GM12874 (cell line): ENCODE results near the gene GRID1.

Source experiments
- TF ChIP-seq, protein P1 (sequence below): IDR thresholded peaks from 2 replicates; pipeline ENCODE4 v1.5.1; 2011; ENCODE audit warnings: low read depth, mild to moderate bottlenecking, control low read depth, low read length, moderate library complexity; ENCODE audit not compliant: insufficient read depth

GRID1 gene

GRCh38 chr10:86247588-86247987 is 119.0 kb downstream of the GRID1 start:
- TF ChIP-seq, protein P1, sequence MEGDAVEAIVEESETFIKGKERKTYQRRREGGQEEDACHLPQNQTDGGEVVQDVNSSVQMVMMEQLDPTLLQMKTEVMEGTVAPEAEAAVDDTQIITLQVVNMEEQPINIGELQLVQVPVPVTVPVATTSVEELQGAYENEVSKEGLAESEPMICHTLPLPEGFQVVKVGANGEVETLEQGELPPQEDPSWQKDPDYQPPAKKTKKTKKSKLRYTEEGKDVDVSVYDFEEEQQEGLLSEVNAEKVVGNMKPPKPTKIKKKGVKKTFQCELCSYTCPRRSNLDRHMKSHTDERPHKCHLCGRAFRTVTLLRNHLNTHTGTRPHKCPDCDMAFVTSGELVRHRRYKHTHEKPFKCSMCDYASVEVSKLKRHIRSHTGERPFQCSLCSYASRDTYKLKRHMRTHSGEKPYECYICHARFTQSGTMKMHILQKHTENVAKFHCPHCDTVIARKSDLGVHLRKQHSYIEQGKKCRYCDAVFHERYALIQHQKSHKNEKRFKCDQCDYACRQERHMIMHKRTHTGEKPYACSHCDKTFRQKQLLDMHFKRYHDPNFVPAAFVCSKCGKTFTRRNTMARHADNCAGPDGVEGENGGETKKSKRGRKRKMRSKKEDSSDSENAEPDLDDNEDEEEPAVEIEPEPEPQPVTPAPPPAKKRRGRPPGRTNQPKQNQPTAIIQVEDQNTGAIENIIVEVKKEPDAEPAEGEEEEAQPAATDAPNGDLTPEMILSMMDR = no peak

DNA sequence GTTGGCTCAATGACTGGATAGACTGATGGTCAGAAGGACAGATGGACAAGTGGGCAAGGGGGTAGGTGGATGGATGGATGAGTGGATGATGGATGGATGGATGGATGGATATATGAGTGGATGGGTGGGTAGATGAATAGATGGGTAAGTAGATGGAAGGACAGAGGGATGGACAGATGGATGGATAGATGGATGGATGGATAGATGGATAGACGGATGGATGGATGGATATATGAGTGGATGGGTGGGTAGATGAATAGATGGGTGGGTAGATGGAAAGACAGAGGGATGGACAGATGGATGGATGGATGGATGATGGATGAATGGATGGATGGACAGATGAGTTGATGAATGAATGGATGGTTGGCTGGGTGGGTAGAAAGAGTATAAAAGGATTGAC is 119.5 kb downstream of the GRID1 start:
- TF ChIP-seq, protein P1 = no peak

DNA sequence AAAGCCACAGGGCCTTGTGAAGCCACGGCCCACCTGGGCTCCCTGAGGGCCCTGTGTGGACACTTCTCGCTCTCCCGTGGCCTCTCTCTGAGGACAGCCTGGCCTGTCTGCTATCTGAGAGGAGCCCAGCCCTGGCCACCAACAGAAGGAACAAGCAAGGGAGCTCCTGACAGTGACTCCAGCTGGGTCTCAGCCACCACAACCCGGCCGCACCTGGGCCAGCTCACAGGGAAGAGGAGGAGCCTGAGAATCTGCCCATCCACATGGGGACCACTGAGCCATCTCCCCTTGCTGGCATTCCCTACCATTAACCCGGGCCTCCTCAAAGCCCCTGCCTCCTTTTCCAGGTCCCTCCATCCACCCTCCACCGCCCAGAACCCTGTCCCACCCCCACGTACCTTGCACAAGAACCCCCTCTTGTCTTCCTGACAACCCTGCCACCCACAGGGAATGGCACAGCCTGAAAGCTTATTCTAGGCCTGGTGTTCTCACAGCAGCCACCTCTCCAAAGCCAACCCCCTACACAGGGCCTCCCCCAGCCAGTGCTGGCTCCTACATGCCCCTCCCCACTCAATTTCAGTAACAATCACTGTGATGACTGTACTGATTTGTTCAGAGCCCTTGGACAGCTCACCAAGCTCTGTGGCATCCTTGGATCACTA is 120.2 kb downstream of the GRID1 start:
- TF ChIP-seq, protein P1 = no peak

DNA sequence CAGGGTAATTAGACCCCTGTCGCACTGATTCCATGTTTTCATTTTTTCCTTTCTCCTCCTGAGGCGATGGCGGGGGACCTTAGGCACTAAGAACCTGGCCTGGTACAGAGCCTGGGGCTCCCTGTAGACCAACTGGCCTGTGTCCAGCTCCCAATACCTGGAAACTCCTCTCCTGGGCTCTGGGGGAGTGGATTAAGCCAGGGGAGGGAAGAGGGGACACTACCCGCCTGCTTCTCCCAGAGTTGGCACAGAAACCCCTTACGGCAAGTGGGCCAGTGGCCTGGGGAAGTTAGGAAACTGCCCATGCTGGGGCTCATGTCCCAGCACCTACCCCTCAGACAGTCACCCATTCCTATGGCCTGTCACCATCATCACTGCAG is 121.6 kb downstream of the GRID1 start:
- TF ChIP-seq, protein P1 = no peak

GRCh38 chr10:86244297-86245014 is 122.1 kb downstream of the GRID1 start:
- TF ChIP-seq, protein P1 = no peak

DNA sequence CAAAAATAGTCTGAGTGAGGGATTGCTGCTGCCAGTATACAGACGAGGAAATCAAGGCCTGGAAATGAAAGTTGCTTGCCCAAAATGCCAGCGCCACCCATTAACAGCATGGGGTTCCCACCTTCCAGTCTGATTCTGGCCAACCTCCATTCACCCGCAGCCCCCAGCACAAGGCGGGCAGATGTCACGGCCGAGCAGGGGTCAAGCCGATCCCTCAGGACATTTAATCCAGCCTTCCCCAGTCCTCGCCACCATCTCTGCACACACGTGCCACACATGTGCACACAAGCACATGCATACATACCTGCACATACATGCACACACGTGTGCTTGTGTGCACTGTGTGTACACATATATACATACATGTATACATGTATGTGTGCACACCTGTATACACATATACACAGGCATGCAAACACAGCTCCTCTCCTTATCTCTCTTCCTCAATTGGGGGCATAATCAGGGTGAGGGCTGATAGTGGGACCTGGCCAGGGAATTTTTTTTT is 122.9 kb downstream of the GRID1 start:
- TF ChIP-seq, protein P1 = no peak

GRCh38 chr10:86242761-86243160 is 123.8 kb downstream of the GRID1 start:
- TF ChIP-seq, protein P1 = no peak
